Measurements from ENCODE around the gene MORC1.

GRCh38 chr3:109057616-109058015, 60.3 kb downstream of the MORC1 start:
- TF ChIP-seq REST (IDR thresholded peaks at IDR 0.05; ENCODE audit: insufficient read depth in 1 of 2, low read depth in 2 of 2, low read length in 2 of 2) (no peak), POLR2AphosphoS5 (IDR thresholded peaks at IDR 0.05; ENCODE audit: low read depth, low read length) (no peak)

Measured in PFSK-1 (cell line).